ENCODE results near the gene TYW1B.
"Not testable (repeated sequence)": the region's sequence is repeated elsewhere in the genome, so short reads cannot be mapped to it uniquely, and the experiment has no call there.

TYW1B gene

GRCh38 chr7:72827839-72828591 is at the start of gene TYW1B:
TYW1B (minus strand) TSS chr7:72828200; CDS start chr7:72828075, 125 bp downstream.
- peak; percentile 95 to 96 for DNase-seq (ENCODE audit: low read depth in 2 of 2)

- DNase-seq (ENCODE audit: low read depth in 2 of 2) = not testable (repeated sequence)
Observed at GRCh38 chr7:72867591-72867990, 39.6 kb upstream of the TYW1B start.

GRCh38 chr7:72858846-72859400 is 30.9 kb upstream of the TYW1B start:
- DNase-seq (ENCODE audit: low read depth in 2 of 2) = not testable (repeated sequence)

GRCh38 chr7:72857925-72858324 is 29.9 kb upstream of the TYW1B start:
- not testable (repeated sequence) for DNase-seq (ENCODE audit: low read depth in 2 of 2)

- not testable (repeated sequence) for DNase-seq (ENCODE audit: low read depth in 2 of 2)
Observed at GRCh38 chr7:72855261-72855660, 27.3 kb upstream of the TYW1B start.

- DNase-seq (ENCODE audit: low read depth in 2 of 2) = not testable (repeated sequence)
Observed at GRCh38 chr7:72852937-72853336, 24.9 kb upstream of the TYW1B start.

GRCh38 chr7:72850746-72851145 is 22.7 kb upstream of the TYW1B start:
- not testable (repeated sequence) for DNase-seq (ENCODE audit: low read depth in 2 of 2)

- DNase-seq (ENCODE audit: low read depth in 2 of 2) = not testable (repeated sequence)
Observed at GRCh38 chr7:72844146-72844545, 16.1 kb upstream of the TYW1B start.

- DNase-seq (ENCODE audit: low read depth in 2 of 2) = not testable (repeated sequence)
Observed at GRCh38 chr7:72843166-72843565, 15.2 kb upstream of the TYW1B start.

- DNase-seq (ENCODE audit: low read depth in 2 of 2) = not testable (repeated sequence)
Observed at GRCh38 chr7:72840966-72841511, 13.0 kb upstream of the TYW1B start.

- not testable (repeated sequence) for DNase-seq (ENCODE audit: low read depth in 2 of 2)
Observed at GRCh38 chr7:72838315-72838714, 10.3 kb upstream of the TYW1B start.

- not testable (repeated sequence) for DNase-seq (ENCODE audit: low read depth in 2 of 2)
Observed at GRCh38 chr7:72837291-72837690, 9.3 kb upstream of the TYW1B start.

- DNase-seq (ENCODE audit: low read depth in 2 of 2) = not testable (repeated sequence)
Observed at GRCh38 chr7:72830567-72830966, 2.6 kb upstream of the TYW1B start.

GRCh38 chr7:72829687-72830354 is 1.8 kb upstream of the TYW1B start:
- peak; percentile 6 to 15 for DNase-seq (ENCODE audit: low read depth in 2 of 2)

- peak; percentile 93 to 94 for DNase-seq (ENCODE audit: low read depth in 2 of 2)
Observed at GRCh38 chr7:72829291-72829686, 1.3 kb upstream of the TYW1B start.

- DNase-seq (ENCODE audit: low read depth in 2 of 2) = not testable (repeated sequence)
Observed at GRCh38 chr7:72823765-72824732, 4.0 kb downstream of the TYW1B start.

GRCh38 chr7:72822497-72822896 is 5.5 kb downstream of the TYW1B start:
- not testable (repeated sequence) for DNase-seq (ENCODE audit: low read depth in 2 of 2)

GRCh38 chr7:72818663-72819361 is 9.2 kb downstream of the TYW1B start:
- DNase-seq (ENCODE audit: low read depth in 2 of 2) = not testable (repeated sequence)

GRCh38 chr7:72817661-72818060 is 10.3 kb downstream of the TYW1B start:
- DNase-seq (ENCODE audit: low read depth in 2 of 2) = not testable (repeated sequence)

- DNase-seq (ENCODE audit: low read depth in 2 of 2) = not testable (repeated sequence)
Observed at GRCh38 chr7:72816370-72817157, 11.4 kb downstream of the TYW1B start.
